ENCODE data around the gene BHLHE23.

Gene BHLHE23

GRCh38 chr20:63047267-63047666 is 40.5 kb upstream of the BHLHE23 start:
- no peak overlapping the region for H3K27ac ChIP-seq
- TF ChIP-seq CTCF (conservative IDR thresholded peaks at IDR 0.05), result no peak

- no peak for TF ChIP-seq CTCF (conservative IDR thresholded peaks at IDR 0.05)
- H3K27ac ChIP-seq, result no peak overlapping the region
These were observed 40.1 kb upstream of the BHLHE23 start for GRCh38 chr20:63046841-63047240.

- no peak overlapping the region for H3K27ac ChIP-seq
- TF ChIP-seq CTCF (conservative IDR thresholded peaks at IDR 0.05), result no peak
These were observed 39.2 kb upstream of the BHLHE23 start for GRCh38 chr20:63045991-63046390.

GRCh38 chr20:63045401-63045800 is 38.6 kb upstream of the BHLHE23 start:
- no peak overlapping the region for H3K27ac ChIP-seq
- TF ChIP-seq CTCF (conservative IDR thresholded peaks at IDR 0.05), result no peak

- no peak overlapping the region for H3K27ac ChIP-seq
- TF ChIP-seq CTCF (conservative IDR thresholded peaks at IDR 0.05), result no peak
These were observed 37.8 kb upstream of the BHLHE23 start for GRCh38 chr20:63044605-63045004.

- no peak for TF ChIP-seq CTCF (conservative IDR thresholded peaks at IDR 0.05)
- H3K27ac ChIP-seq, result no peak overlapping the region
These were observed 37.4 kb upstream of the BHLHE23 start for GRCh38 chr20:63044204-63044600.

GRCh38 chr20:63043348-63044203 is 36.8 kb upstream of the BHLHE23 start:
- TF ChIP-seq CTCF (conservative IDR thresholded peaks at IDR 0.05), result no peak

More at GRCh38 chr20:63043348-63044203, 36.8 kb upstream of the BHLHE23 start:
- H3K27ac ChIP-seq, result no peak overlapping the region

Data from VCaP (cell line).